NCI-H1930 (cell line): Measurements from ENCODE around the gene CDRT15L2.
"Not testable (repeated sequence)": the region's sequence is repeated elsewhere in the genome, so short reads cannot be mapped to it uniquely, and the experiment has no call there.

Experiments used
- DNase-seq, 2 experiments: peaks; one replicate each; lab custom pipeline; 2025; lab: John Stamatoyannopoulos, UW

CDRT15L2 gene

GRCh38 chr17:20579424-20579823 lies at the start of gene CDRT15L2:
Gene CDRT15L2 (plus strand): TSS chr17:20579724. CDS start chr17:20579744, 20 bp downstream.
- not testable (repeated sequence) for DNase-seq

GRCh38 chr17:20530104-20530503 lies 49.4 kb upstream of the CDRT15L2 start:
- not testable (repeated sequence) for DNase-seq

- not testable (repeated sequence) for DNase-seq
Measured at GRCh38 chr17:20532544-20533090, 46.9 kb upstream of the CDRT15L2 start.

GRCh38 chr17:20533206-20533605 lies 46.3 kb upstream of the CDRT15L2 start:
- DNase-seq, result not testable (repeated sequence)

- DNase-seq, result peak; percentile 63 to 82
Measured at GRCh38 chr17:20534711-20535550, 44.6 kb upstream of the CDRT15L2 start.

- not testable (repeated sequence) for DNase-seq
Measured at GRCh38 chr17:20540414-20540813, 39.1 kb upstream of the CDRT15L2 start.

- DNase-seq, result not testable (repeated sequence)
Measured at GRCh38 chr17:20540865-20541264, 38.7 kb upstream of the CDRT15L2 start.

- DNase-seq, result not testable (repeated sequence)
Measured at GRCh38 chr17:20541853-20542546, 37.5 kb upstream of the CDRT15L2 start.

GRCh38 chr17:20547923-20548322 lies 31.6 kb upstream of the CDRT15L2 start:
- not testable (repeated sequence) for DNase-seq

- not testable (repeated sequence) for DNase-seq
Measured at GRCh38 chr17:20552920-20553319, 26.6 kb upstream of the CDRT15L2 start.

- not testable (repeated sequence) for DNase-seq
Measured at GRCh38 chr17:20554728-20555127, 24.8 kb upstream of the CDRT15L2 start.

GRCh38 chr17:20555135-20556010 lies 24.2 kb upstream of the CDRT15L2 start:
- not testable (repeated sequence) for DNase-seq

GRCh38 chr17:20558096-20558495 lies 21.4 kb upstream of the CDRT15L2 start:
- DNase-seq, result not testable (repeated sequence)

GRCh38 chr17:20559018-20559417 lies 20.5 kb upstream of the CDRT15L2 start:
- not testable (repeated sequence) for DNase-seq

GRCh38 chr17:20562587-20562986 lies 16.9 kb upstream of the CDRT15L2 start:
- no peak for DNase-seq

GRCh38 chr17:20565245-20565644 lies 14.3 kb upstream of the CDRT15L2 start:
- DNase-seq, result not testable (repeated sequence)

- DNase-seq, result no peak
Measured at GRCh38 chr17:20565711-20566110, 13.8 kb upstream of the CDRT15L2 start.

GRCh38 chr17:20566736-20567135 lies 12.8 kb upstream of the CDRT15L2 start:
- DNase-seq, result not testable (repeated sequence)

- not testable (repeated sequence) for DNase-seq
Measured at GRCh38 chr17:20567421-20567820, 12.1 kb upstream of the CDRT15L2 start.

GRCh38 chr17:20568604-20569003 lies 10.9 kb upstream of the CDRT15L2 start:
- not testable (repeated sequence) for DNase-seq

GRCh38 chr17:20571653-20572052 lies 7.9 kb upstream of the CDRT15L2 start:
- DNase-seq, result not testable (repeated sequence)
